OCI-M2 (cell line): ENCODE data around the gene JARID2.

Experiments
- DNase-seq: peaks from one replicate; lab custom pipeline; 2025; ENCODE audit not compliant: unreplicated experiment; lab: John Stamatoyannopoulos, UW

JARID2 gene

DNA sequence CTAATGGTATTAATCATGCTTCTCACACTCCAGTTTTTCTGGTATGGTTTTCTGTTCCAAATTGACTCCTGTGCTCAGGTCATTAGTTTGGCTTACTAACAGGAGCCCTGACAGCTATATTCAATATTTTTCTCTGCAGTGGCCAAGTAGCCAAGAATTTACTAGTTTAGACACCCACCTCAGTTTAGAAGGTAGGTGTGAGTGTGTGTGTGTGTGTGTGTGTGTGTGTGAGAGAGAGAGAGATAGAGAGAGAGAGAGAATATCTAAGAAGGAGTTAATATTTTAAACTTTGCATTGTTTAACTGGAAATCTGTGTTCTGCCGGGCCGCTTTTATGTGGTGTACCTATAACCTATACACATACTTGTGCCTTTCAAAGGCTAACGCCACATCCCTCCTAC lies 18.5 kb downstream of the JARID2 start:
- no peak for DNase-seq

DNA sequence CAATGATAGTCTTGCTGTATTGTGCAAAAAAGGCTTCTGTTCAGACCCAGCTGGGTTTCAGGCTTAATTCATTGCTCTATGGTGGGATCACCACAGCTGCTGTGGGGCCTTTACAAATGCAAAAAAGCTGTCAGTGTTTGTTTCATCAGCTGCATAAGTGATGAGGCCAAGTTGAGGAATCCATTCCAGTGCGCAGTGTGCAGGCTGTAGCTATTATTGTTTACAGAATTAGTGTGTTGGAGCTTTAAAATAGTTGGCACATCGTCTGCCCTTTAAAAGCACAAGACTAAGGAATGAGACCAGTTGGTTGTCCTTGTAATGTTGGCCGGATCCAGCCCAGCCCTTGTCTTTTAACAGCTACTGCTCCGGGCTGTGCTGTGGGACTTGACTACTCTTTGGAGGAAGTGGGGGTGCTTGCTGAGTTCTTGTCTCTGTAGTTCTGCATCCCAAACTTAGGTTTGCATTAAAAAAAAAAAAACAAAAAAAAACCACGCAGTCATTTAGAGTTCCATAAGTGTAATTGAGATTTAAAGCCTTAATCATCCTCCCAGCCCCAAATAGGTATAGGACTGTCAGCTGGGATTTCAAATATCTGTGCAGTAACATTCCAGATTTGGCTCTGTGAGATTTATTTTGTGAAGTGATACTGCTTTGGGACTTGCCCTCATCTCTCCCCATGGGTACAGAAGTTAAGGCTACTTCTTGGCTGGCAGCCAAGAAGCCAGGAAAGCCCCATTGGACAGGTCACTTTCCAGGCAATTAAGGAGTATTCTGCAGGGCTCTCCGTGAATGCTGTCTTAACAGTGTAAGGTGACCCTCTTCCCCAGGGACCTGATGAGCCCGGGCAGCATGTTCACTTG lies 19.3 kb downstream of the JARID2 start:
- DNase-seq, result no peak

DNA sequence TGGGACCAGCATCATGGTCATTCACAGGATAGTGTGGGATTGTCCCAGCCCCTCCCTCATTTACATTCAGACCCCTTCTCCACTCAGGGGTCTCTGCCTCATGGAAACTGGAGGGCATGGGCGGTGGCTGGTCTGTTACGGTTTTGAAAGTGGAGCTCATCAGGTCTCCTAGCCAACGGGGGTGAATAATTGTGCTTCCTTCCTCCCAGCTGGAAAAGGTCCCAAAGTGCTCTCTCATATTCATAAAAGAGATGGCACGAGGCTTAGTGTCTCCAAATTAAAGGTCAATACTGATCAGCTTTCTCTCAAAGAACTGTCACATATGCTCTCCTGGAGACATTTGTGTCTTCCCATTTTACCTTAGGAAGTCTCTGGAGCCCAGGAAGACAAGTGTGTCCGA lies 19.9 kb downstream of the JARID2 start:
- no peak for DNase-seq

DNA sequence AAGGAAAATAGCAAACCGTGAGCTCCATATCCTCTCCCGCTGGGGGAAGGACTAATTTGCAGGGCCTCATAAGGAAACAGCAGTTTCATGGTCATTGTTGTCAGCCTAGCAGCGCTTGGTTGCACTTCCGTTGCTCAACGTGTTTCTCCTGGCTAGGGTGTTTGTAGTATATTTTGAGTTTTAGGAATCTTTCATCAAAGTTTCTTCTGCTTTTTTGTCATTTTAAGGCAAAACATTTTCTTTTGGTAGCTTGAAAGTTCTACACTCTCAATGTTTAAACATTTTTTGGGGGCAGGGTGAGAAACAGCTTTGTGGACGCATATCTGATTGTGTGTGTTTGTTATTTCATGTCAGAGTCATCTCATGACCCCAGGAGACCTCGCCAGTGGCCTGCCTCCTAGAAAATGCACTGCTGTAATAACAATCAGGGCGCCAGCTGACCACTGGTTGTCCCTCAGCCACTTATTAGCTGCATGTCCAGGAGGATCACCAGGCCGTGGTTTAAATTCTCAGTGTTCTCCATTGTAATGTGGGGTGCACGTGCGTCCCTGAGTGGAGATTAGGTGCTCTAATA lies 20.6 kb downstream of the JARID2 start:
- no peak for DNase-seq

DNA sequence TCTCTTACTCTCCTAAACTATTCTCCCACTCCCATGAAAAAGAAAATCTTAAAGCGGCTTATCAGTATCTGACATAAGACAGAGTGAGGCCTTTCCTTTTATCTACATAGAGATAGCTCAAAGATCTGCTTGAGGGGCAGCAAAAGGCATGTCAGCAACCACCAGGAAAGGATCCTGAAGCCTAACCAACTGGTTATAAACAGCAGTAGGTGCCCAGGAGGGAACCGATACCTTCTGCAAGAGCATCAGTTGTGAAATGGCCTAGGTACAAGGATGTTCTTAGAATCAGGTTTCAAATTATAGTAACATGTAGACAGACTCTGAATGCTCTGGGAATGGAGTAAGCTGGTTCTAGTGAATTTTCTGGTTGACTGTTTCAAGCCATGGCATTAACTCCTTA lies 21.4 kb downstream of the JARID2 start:
- no peak for DNase-seq

DNA sequence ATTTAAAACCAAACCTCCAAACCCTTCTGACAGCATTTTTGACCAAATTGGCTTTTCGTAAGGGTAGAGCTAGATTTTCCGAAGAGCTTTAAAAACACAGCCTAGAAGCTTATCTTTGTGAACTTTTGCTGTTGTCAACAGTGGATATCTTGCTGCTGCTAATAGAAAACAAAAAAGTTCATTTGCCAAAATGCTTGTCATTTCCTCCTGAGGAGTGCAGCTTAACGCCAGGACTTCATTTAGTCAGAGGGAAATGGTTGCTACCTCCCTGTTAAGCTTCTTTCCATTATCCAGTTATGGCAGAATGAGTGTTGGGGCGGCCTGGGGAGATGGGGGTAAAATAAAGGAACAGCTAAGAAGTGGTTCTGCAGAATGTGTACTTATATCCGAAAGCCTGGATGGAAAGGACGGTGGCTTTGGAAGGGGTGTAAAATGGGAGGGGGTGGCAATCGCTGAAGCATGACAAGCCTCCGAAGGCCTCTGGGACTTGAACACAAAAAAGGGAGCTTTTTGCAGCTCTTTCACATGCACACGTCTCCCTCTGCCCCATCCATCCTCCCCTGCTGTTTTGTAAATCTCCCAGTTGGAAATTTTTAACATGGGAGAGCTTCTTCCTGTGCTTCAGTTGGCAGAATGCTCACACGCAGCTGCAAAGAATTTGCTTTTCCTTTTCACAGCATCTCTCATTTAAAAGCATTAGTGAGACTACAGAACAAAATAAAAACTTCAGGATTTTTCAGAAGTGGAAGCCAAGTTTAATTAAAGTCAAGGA lies 22.5 kb downstream of the JARID2 start:
- no peak for DNase-seq

DNA sequence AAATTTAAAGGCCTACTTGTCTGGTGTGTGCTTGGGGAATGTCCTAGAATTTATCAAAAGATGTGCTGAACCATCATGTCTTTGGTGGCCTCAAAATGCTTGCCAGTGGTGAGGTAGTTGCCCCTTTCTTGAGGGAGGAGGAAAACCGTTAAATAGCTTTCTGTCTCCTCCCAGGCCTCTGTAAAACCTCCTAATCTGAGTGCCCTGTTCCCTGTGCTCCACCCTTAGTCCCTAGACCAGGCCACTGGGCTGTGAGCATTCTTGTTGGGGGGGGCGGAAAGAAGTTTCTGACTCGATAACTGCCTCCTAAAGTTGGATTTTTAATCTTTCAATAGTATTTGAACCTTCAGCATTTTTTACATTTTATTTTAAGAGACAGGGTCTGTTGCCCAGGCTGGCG lies 23.1 kb downstream of the JARID2 start:
- DNase-seq, result no peak

DNA sequence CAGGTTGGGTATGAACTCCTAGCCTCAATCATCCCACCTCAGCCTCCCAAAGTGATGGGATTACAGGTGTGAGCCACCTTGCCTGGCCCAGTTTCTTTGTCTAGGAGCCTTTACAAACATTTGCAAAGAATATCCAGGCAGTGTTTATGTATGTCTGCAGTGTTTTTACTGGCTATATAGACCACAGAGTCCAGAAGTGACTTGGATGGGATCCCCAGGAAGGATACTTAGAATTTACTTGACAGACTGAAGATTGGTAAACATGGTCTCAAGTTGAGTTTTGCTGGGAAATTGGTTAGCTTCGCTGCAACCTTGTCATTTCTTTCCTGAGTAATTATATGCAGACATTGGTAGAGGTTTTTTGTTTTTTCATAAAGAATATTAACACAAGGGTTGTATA lies 23.8 kb downstream of the JARID2 start:
- no peak for DNase-seq

DNA sequence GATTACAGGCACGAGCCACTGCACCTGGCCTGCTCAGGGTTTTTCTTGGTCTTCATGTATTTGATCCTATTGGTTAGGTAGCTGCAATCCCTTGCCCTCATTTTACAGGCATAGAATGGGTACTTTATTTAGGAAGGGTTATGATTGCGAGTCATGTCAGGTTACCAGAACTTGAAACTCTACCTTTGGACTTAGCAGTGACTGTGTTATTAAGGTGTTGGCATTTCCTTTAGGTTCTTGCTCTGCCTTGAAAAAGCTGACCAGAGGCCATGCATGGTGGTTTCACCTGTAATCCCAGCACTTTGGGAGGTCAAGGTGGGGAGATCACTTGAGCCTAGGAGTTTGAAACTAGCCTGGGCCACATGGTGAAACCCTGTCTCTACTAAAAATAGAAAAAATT lies 24.5 kb downstream of the JARID2 start:
- DNase-seq, result no peak

DNA sequence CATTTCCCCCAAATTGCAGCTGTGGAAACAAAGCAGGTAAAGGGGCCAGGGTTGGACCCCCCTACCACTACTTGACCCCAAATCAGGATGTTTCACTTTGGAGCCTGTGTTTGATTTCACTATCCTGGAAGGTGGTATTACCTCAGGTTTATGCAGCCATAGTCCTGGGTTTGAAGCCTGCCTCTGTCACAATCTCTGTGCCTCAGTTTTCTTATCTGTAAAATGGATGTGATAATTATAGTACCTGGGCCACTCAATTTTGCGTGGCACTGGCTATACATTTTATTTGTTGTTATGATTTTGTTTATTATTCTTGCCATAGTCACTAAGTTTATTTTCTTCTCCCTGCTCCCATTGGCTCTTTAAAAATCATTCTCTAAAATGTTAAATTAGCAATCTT lies 26.7 kb downstream of the JARID2 start:
- no peak for DNase-seq

DNA sequence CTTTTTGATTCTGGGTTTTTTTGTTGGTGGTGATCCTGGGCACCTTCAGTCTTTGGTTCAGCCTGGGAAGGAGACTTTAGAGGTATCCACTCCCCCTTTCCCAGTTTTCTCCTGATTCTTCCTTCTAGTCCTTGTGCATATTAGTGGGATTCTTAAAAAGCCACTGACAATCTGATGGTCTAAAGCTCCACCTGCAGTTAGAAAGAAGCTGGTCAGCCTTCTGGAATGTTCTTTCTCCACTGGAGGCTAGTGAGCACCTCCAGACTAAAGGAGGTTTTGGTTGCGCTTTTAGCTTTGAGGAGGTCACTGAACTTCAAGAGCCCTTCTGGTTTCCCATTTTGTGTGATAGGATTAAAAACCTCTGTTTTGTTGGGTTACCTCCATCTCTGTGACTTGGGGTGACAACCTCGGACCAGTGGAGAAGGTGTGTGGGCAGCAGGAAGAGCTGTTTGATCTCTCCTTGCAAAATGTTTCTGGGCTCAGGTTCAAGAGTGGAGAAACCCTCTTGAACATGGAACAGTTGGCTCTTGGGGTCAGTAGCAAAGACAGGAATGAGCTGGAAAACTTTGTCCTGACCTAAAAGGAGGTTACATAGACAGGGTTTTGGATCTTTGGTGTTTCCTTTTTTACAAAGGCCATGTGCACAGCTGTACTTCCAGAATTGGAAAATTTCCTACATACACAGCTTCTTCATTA lies 29.0 kb downstream of the JARID2 start:
- no peak for DNase-seq

DNA sequence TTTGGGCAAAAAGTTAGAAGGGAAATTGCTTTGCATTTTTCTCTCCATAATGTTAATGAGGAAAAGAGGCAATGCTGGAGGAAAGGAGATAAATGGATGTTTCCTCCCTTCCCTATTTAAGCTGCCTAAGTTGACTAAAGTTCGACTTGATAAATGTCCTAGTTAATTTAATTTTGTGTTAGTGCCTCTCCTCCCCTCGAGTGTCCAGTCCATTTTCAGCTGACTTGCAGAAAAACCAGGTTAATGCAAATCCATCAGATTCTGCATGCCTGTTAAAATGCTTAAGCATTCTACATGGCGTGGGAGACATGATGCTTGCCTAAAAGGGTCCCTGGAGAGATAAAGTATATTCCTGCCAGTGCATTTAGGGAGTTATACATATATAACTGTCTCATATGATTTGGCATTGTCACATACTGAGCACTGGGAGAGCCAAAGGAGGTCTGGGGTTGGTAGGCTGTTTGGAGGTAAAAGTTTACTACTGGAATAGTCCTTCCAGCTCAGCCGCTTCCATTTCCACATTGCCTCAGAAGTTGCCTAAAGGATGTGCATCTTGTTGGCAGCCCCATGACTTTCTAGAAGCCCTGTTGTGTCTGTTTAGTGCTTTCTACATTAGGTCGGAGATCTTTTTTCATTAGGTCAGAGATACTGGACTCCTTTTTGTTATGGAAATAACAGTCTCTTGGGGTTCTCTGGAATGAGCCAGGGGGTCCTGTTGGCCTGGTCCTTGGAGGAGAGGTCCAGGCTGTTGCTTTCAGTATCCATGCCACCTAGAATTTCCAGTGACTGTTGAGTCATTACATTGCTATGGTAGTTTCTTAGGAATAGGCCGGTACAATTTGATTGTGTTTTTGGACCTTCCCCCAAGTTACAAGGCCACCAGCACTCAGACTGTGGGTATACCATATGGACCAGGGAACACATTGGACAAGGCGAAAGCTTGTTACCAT lies 30.4 kb downstream of the JARID2 start:
- DNase-seq, result no peak

DNA sequence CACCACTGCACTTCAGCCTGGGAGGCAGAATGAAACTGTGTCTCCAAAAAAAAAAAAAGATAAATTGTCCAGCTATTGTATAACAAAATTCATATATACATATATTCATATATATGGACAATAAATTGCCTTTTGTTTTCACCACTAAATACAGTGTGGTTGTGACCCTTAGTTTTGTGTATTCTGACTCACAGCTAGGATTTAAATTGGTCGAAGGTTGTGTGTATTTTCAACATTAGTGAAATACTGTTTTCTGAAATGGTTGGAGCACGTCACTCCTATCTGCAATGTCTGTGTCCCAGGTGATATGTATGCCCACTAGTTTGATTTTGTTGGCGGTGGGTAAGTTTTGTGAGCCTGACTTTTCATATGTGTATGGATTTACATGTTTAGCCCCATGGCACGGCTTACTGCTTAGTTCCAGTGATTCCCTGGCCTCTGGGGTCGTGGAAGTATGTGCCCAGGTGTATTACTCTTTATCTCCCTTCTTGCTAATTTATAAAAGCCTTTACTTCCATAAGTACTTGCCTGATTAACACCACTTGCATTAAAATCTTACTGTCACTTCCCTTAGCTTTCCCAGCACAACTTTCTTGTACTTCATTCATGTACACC lies 33.3 kb downstream of the JARID2 start:
- DNase-seq, result no peak

DNA sequence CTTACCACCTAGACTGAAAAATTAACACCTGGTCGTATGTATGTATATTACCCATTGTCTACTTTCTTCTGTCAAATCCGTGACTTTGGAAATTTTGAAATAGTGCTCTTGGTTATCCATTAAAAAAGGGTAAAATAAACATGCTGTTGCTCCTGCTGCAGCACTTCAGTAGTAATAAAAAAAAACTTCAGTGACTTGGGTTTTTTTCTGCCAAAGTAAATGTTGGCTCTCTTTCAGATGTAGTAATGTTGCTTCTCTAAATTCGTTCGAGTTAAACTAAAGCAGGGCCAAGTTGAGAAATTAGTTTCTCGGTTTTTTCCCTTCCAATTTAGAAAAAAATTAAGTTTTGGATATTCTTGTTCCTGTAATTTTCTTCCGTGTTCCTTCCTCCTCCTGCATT lies 34.2 kb downstream of the JARID2 start:
- DNase-seq, result no peak

DNA sequence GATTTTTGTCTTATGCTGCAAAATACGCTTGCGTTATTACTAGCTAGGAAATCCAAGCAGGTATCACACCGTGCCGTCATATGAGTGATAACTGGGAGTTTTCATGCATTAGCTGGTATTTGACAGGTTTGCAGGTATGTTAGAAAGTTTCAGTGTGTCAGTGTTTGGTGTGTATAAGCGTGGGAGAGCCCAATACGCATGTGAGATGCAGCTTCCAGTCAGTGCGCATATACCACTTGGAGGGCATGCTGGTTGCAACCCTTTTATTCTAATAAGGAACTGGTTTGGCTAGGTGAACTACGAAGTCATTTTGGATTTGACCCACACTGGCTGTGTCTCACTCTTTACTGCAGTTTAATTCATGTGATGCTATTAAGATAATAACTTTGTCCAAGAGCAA lies 35.1 kb downstream of the JARID2 start:
- no peak for DNase-seq

DNA sequence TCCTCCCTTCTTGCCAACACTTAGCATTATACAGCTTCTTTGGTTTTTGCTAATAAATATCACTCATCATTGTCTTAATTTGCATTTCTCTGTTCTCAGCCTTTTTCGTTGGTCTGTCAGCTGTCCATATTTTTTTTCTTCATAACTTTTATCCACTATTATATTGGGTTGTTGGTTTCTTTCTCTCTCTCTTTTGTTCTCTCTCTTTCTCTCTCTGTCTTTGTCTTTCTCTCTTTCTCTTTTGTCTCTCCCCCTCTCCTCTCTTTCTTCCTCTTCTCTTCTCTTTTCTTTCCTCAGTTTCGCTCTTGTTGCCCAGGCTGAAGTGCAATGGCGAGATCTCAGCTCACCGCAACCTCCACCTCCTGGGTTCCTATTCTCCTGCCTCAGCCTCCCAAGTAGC lies 36.5 kb downstream of the JARID2 start:
- no peak for DNase-seq

DNA sequence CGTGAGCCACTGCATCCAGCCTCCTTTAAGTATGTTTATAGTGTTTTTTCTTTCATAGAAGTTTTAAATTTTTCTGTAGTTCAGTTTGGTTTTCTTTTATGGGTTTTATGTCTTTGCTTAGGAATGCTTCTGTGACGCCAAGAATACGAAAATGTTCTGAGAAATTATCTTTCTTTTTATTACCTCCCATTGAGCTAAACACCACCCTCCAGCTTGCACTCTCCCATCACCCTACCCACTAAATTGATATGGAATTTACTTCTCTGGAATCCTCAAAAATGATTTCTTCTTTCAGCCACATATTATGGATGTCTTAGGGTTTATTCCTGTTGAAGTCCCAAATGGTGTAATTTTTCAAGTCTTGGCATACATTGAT lies 38.1 kb downstream of the JARID2 start:
- no peak for DNase-seq

DNA sequence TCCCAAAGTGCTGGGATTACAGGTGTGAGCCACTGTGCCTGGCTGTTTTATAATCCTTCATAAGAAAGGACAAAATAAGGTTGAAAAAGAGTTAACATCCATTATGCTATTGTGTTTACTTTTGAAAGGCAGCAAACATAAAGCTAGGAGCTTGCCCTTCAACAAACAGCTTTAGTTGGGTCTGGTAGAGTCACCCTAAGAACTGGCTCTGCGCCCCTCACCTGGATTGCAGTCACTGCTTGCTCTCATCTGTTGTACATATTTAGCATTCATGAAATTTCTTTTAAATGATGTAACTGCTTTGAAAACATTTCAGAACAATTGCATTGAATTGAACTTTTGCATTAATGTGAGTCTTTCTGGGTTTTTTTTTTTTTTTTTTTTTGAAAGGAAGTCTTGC lies 38.9 kb downstream of the JARID2 start:
- no peak for DNase-seq

DNA sequence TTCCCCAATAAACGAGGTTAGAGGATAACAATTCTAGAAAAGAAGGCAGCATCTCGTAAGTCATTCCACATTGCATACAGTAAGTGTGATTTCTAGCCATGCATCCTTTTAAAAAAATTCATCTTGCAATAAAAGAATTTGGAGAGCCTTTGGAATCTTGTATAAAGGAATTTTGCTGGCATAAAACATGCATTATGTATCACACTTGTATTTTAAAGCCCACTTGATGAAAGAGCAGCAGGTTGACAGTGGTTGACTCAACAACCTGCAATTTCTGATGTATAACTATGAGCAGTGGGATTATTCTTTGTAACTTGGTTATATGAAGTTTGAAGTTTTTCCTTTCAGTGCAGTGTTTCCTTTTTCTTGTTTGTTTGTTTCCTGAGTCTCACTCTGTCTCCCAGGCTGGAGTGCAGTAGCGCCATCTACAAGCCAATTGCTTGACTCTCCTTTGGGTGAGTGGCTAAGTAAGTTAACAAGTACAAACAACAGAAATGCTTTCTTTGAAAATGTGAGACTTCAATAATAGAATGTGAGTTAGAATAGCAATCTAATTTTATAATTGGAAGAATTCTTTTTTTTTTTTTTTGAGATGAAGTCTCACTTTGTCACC lies 39.9 kb downstream of the JARID2 start:
- DNase-seq, result no peak
